Measurements from ENCODE around the gene SMARCC2.

Gene SMARCC2

DNA sequence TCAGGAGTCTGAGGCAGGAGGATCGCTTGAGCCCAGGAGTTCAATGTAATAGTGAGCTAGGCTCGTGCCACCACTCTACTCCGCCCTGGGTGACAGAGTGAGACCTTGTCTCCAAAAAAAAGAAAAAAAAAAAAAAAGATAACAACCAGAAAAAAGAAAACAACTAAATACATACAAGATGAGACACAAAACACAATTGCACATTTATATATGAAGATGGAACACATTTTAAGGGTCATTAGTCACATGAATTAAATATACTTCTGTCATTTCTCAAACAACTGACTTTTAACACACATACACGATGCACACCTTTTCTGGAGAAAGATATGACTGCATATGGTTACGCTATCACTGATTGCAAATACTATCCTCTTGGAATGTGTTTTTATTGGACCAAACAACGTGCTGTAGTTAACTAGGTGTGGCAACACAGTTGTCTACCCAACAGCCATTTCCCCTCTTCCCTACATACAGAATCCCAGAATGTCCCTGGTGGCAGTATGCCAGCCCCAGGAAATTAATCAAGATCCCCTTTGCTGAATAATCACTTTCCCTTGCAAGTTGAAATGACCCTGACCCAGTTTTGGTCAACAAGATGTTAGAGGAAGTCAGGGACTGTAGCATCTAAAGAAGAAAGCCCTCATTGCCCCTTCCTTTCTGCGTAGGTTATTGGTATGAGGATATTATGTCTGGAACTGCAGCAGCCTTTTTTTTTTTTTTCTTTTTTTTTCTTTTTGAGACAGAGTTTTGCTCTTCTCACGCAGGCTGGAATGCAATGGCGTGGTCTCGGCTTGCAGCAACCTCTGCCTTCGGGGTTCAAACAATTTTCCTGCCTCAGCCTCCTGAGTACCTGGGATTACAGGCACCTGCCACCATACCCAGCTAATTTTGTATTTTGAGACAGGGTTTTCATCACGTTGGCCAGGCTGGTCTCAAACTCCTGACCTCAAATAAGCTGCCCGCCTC, 42.5 kb downstream of the SMARCC2 start:
- no peak for DNase-seq

GRCh38 chr12:56145217-56145616, 44.1 kb downstream of the SMARCC2 start:
- no peak for DNase-seq

GRCh38 chr12:56143870-56144269, 45.4 kb downstream of the SMARCC2 start:
- DNase-seq: no peak

GRCh38 chr12:56143217-56143616, 46.1 kb downstream of the SMARCC2 start:
- no peak for DNase-seq

DNA sequence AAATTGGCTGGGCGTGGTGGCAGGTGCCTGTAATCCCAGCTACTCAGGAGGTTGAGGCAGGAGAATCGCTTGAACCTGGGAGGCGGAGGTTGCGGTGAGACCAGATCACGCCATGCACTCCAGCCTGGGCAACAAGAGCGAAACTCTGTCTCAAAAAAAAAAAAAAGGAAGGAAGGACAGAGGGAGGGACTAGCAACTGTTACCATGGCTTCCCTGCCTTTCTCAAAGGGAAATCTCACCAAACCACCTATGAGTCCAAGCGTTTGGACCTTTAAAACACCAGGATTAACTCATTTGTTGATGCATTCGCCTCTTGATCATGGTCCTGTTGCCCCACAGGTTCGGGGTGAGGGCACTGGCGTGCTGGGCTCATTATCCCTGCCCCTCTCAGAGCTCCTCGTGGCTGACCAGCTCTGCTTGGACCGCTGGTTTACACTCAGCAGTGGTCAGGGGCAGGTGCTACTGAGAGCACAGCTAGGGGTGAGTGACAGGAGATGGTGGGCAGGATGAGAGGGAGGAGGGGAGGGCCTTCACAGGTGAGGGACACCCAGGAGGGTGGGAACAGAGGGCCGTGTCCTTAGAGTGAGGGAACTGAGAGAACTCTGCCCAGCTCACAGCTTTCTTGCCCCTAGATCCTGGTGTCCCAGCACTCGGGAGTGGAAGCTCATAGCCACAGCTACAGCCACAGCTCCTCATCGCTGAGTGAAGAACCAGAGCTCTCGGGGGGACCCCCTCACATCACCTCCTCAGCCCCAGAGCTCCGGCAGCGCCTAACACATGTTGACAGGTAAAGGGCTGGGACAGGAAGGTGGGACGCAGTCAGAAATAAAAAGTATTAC, 47.1 kb downstream of the SMARCC2 start:
- DNase-seq: no peak

GRCh38 chr12:56137853-56138571, 51.3 kb downstream of the SMARCC2 start:
- DNase-seq: no peak

GRCh38 chr12:56134897-56135296, 54.4 kb downstream of the SMARCC2 start:
- DNase-seq: no peak

GRCh38 chr12:56130876-56131275, 58.4 kb downstream of the SMARCC2 start:
- no peak for DNase-seq

GRCh38 chr12:56129942-56130495, 59.3 kb downstream of the SMARCC2 start:
- DNase-seq: no peak

DNA sequence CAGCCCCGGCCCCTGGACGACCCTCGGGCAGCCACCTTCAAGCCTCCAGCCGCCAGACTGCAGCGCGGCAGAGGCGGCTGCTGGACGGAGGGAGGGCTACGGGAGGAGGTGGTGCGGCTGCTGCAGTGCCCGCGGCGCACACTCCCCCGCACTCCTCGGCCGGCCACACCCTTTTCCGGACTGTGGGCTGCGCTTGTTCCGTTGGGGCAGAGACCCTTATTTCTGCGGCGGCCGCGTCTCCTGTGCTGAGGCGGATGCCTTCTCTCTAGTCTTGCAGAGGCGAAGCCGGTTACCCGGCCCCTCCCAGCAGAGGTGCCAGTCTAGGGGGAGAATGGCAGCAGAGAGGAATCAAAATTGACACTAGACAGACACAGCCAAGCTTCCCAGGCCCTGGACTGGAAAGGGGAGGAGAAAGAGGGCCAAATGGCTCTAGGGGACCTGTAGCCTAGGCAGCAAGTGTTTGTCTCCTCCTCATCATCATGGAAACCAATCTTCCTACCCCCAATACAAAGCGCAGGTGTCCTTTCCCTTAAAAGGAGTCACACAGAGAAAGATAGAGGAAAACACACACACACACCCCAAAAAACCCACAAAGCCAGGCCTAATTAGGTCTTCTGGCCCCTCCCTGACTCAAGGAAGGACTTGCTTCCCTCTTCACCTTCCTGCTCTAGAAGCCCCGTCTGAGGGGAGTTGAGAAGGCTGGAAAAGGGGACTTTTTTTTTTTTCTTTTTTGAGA, 59.9 kb downstream of the SMARCC2 start:
- DNase-seq: peak; percentile 77 to 82

- DNase-seq: no peak
Observed at GRCh38 chr12:56128670-56129205, 60.5 kb downstream of the SMARCC2 start.

GRCh38 chr12:56127888-56128669, 61.2 kb downstream of the SMARCC2 start, which contains the start of gene ESYT1:
TSS of gene ESYT1 (plus strand) at chr12:56128267. CDS start at chr12:56128320, 53 bp downstream.
- DNase-seq: peak; percentile 97

DNA sequence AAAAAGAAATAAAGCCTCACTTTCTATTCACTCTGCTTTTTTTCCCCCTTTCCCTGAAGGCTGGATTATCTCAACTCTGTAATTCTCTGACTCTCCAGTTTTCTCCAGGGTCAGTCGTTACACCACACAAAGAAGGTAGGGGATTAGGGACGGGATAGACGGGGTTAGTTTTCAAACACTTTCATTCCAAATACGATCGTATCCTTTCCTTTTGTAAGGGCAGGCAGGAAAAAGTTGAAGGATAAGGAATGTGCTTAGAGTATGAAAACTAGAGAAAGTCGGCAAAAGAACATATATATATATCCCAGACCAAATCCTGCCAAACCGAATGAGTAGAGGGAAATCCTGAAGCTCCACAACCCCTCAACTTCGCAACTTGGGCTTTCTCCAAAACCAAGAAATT, 61.8 kb downstream of the SMARCC2 start:
- DNase-seq: no peak

GRCh38 chr12:56126732-56127239, 62.5 kb downstream of the SMARCC2 start:
- DNase-seq: no peak

DNA sequence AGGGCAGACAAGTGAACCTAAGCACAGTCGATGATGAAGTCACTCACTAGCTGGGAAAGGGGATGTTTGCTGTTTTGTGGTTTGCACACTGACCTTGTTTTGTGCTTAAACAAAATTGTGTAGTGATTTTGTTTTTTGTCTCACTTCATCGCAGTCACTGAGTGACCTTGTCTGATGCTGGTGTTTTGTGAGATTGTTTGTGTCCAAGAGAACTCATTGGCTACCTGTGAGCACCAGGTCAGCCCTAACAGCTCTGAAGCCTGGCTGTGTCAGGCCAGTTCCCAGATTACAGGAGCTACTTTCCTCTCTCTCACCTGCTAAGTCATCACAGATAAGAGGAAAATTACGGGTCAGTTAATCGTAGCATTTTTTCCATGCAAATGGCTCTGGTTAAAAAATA, 65.2 kb downstream of the SMARCC2 start:
- DNase-seq: no peak

- DNase-seq: no peak
Observed at GRCh38 chr12:56122637-56123036, 66.6 kb downstream of the SMARCC2 start.

DNA sequence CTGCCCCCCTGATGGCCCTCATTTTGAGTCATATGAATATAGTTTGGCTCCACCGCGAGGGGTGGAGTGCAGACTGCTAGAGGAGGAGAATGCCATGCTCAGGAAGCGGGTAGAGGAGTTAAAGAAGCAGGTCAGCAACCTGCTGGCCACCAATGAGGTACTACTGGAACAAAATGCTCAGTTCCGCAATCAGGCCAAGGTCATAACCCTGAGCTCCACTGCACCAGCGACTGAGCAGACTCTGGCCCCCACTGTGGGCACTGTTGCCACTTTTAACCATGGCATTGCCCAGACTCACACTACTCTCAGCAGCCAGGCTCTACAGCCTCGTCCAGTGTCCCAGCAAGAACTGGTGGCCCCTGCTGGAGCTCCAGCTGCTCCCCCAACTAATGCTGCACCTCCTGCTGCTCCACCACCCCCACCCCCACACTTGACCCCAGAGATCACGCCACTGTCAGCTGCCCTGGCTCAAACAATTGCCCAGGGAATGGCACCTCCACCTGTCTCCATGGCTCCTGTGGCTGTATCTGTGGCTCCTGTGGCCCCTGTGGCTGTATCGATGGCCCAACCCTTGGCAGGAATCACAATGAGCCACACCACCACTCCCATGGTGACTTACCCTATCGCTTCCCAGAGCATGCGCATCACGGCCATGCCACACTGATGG, 67.9 kb downstream of the SMARCC2 start:
- no peak for DNase-seq

DNA sequence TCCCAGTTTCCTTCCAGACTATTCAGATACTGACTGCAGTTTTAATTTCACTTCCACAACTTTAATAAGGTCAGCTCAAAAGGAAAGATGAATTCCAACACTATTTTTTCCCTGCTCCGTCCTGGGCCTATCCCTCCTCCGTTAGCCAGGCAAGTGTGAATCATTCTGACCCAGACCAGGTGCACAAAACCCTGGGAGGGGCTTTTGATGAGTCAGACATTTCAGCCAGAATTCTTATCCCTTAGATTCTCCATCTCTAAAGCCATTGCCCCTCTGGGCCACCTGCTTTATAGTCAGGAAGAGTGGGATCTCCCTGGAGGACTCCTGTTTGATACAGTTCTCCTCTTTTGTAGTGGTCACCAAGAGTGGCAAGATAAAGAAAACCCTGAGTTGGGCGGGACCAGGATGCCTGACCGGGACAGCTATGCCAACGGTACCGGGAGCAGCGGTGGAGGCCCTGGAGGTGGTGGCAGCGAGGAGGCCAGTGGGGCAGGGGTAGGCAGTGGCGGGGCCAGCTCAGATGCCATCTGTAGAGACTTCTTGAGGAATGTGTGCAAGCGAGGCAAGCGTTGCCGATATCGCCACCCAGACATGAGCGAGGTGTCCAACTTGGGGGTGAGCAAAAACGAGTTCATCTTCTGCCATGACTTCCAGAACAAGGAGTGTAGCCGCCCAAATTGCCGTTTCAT, 69.0 kb downstream of the SMARCC2 start:
- no peak for DNase-seq

DNA sequence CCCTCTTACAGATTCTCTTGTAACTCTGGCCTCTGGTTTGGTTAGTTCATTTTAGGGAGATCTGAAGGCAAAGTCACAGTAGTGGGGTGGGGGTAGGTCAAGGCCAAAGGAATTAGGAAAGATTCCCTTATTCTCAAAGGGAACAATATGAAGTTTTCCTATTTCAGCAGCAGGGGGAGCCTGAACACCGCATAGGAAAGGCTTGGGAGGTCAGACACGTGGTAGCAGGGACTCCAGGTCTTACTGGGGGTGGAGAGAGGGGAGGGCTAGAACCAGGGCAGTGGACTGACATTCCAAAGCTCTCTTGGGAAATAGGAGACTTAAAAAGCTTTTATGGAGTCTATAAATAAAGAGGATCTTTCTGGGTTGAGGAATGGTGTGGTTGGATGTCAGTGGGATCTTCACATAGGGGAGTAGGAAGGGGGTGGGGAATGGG, 69.9 kb downstream of the SMARCC2 start:
- DNase-seq: peak; percentile 70

All from activated T-cell treated with anti-CD3 and anti-CD28 coated beads, Interleukin-2, amount 50 U/mL, for 48 hours (primary cell).